ENCODE measurements around the gene TAS2R50.
"Not testable (repeated sequence)": the region's sequence is repeated elsewhere in the genome, so short reads cannot be mapped to it uniquely, and the experiment has no call there.

TAS2R50 gene

GRCh38 chr12:10986812-10987211 lies at the start of gene TAS2R50:
TSS of gene TAS2R50 (minus strand) at chr12:10986912. CDS start at chr12:10986860, 52 bp downstream.
- Histone ChIP-seq H3K9ac (no peak within 1 kb of the TSS), H2AFZ (no peak within 1 kb of the TSS), H3K4me2 (ENCODE audit: low read length) (no peak within 1 kb of the TSS), H3K36me3 (ENCODE audit: control insufficient read depth, insufficient read depth, low read length) (no peaks in the 10 kb centered on the region), H3K27me3 (ENCODE audit: control insufficient read depth, insufficient read depth, low read length) (no peaks in the 10 kb centered on the region), H3K4me3 (ENCODE audit: low read depth, low read length) (no peak within 1 kb of the TSS), H3K4me1 (no peaks in the 10 kb centered on the region), H3K9me3 (ENCODE audit: control insufficient read depth, low read length) (no peaks in the 10 kb centered on the region), H3K27ac (no peak within 1 kb of the TSS), H3K79me2 (peaks cover 3% of the 10 kb centered on the region)
- TF ChIP-seq CTCF (IDR thresholded peaks at IDR 0.05) = no peak

GRCh38 chr12:11033959-11034358 lies 47.2 kb upstream of the TAS2R50 start:
- not testable (repeated sequence) for H3K4me3 ChIP-seq (ENCODE audit: low read depth, low read length); H3K79me2 ChIP-seq; H3K4me1 ChIP-seq; H3K9me3 ChIP-seq (ENCODE audit: control insufficient read depth, low read length); H3K4me2 ChIP-seq (ENCODE audit: low read length); H3K27me3 ChIP-seq (ENCODE audit: control insufficient read depth, insufficient read depth, low read length); H3K27ac ChIP-seq; H3K9ac ChIP-seq; H2AFZ ChIP-seq; H3K36me3 ChIP-seq (ENCODE audit: control insufficient read depth, insufficient read depth, low read length)

GRCh38 chr12:11031307-11031706 lies 44.6 kb upstream of the TAS2R50 start, which contains the start of gene TAS2R31:
TSS of gene TAS2R31 (minus strand) at chr12:11031407. CDS start at chr12:11031335, 72 bp downstream.
- H3K9ac ChIP-seq = no peak within 1 kb of the TSS
- H3K9me3 ChIP-seq (ENCODE audit: control insufficient read depth, low read length) = no peaks in the 10 kb centered on the region
- H3K4me2 ChIP-seq (ENCODE audit: low read length) = no peak within 1 kb of the TSS
- H3K36me3 ChIP-seq (ENCODE audit: control insufficient read depth, insufficient read depth, low read length) = no peaks in the 10 kb centered on the region
- H3K4me3 ChIP-seq (ENCODE audit: low read depth, low read length) = no peak within 1 kb of the TSS
- H3K27ac ChIP-seq = no peak within 1 kb of the TSS
- peaks cover 2% of the 10 kb centered on the region for H3K79me2 ChIP-seq
- no peak within 1 kb of the TSS for H2AFZ ChIP-seq
- H3K27me3 ChIP-seq (ENCODE audit: control insufficient read depth, insufficient read depth, low read length) = no peaks in the 10 kb centered on the region
- no peak for TF ChIP-seq CTCF (IDR thresholded peaks at IDR 0.05)
- no peaks in the 10 kb centered on the region for H3K4me1 ChIP-seq

- Histone ChIP-seq H3K4me3 (ENCODE audit: low read depth, low read length) (no peak overlapping the region), H3K4me2 (ENCODE audit: low read length) (no peak overlapping the region), H3K27me3 (ENCODE audit: control insufficient read depth, insufficient read depth, low read length) (no peaks in the 10 kb centered on the region), H3K36me3 (ENCODE audit: control insufficient read depth, insufficient read depth, low read length) (no peaks in the 10 kb centered on the region), H3K4me1 (no peaks in the 10 kb centered on the region), H3K27ac (no peak overlapping the region), H3K79me2 (no peaks in the 10 kb centered on the region), H3K9me3 (ENCODE audit: control insufficient read depth, low read length) (no peaks in the 10 kb centered on the region), H3K9ac (no peak overlapping the region), H2AFZ (no peak overlapping the region)
- no peak for TF ChIP-seq CTCF (IDR thresholded peaks at IDR 0.05)
Measured at GRCh38 chr12:11026118-11026517, 39.4 kb upstream of the TAS2R50 start.

GRCh38 chr12:11023387-11023786 lies 36.7 kb upstream of the TAS2R50 start:
- no peaks in the 10 kb centered on the region for H3K4me1 ChIP-seq
- H3K4me2 ChIP-seq (ENCODE audit: low read length) = no peak overlapping the region
- no peak overlapping the region for H2AFZ ChIP-seq
- H3K9ac ChIP-seq = no peak overlapping the region
- H3K27me3 ChIP-seq (ENCODE audit: control insufficient read depth, insufficient read depth, low read length) = no peaks in the 10 kb centered on the region
- H3K4me3 ChIP-seq (ENCODE audit: low read depth, low read length) = no peak overlapping the region
- H3K9me3 ChIP-seq (ENCODE audit: control insufficient read depth, low read length) = no peaks in the 10 kb centered on the region
- no peaks in the 10 kb centered on the region for H3K36me3 ChIP-seq (ENCODE audit: control insufficient read depth, insufficient read depth, low read length)
- TF ChIP-seq CTCF (IDR thresholded peaks at IDR 0.05) = no peak
- no peak overlapping the region for H3K27ac ChIP-seq
- no peaks in the 10 kb centered on the region for H3K79me2 ChIP-seq

Measured in parathyroid adenoma (tissue), 2 donors.